Ecto neural progenitor cell (in vitro differentiated cells): ENCODE results near the gene UEVLD.
"Not testable (repeated sequence)": the region's sequence is repeated elsewhere in the genome, so short reads cannot be mapped to it uniquely, and the experiment has no call there.

ENCODE experiments used
- DNase-seq: peaks from one replicate; pipeline ENCODE4 v3.0.0-alpha.2; 2018; ENCODE audit warnings: low spot score

Gene UEVLD

GRCh38 chr11:18588297-18589252 is at the start of gene UEVLD:
TSS of gene UEVLD (minus strand) at chr11:18588734. CDS start at chr11:18588654, 80 bp downstream.
- peak; percentile 94 for DNase-seq

GRCh38 chr11:18634140-18635032 is 45.9 kb upstream of the UEVLD start, which contains the start of gene SPTY2D1:
TSS of gene SPTY2D1 (minus strand) at chr11:18634342. CDS start at chr11:18634257, 85 bp downstream.
- DNase-seq: peak; percentile 98

- DNase-seq: no peak
These were observed 45.0 kb upstream of the UEVLD start for GRCh38 chr11:18633256-18634139.

DNA sequence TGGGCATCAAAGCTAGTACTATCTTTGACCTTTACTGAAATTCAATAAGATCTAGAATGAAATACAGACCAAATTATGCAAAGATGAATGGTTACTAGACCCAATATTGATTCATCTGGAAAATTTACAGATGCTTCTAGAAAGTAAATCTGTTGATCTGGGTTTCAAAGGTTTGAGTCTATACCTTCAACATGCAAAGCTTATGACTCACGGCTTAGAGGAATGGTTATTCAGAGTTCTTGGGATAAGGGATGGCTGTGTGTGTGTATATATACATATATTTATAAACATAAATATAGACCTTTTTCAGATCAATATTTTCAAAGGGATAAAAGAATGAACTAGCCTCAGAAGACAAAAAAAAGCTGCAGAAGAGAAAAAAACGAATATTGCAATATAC is 44.3 kb upstream of the UEVLD start:
- no peak for DNase-seq

- DNase-seq: no peak
These were observed 35.6 kb upstream of the UEVLD start for GRCh38 chr11:18624161-18624560.

GRCh38 chr11:18623707-18624106 is 35.2 kb upstream of the UEVLD start:
- no peak for DNase-seq

- no peak for DNase-seq
These were observed 29.9 kb upstream of the UEVLD start for GRCh38 chr11:18618342-18619025.

GRCh38 chr11:18617688-18618341 is 29.3 kb upstream of the UEVLD start:
- DNase-seq: no peak

- DNase-seq: no peak
These were observed 27.3 kb upstream of the UEVLD start for GRCh38 chr11:18615628-18616392.

DNA sequence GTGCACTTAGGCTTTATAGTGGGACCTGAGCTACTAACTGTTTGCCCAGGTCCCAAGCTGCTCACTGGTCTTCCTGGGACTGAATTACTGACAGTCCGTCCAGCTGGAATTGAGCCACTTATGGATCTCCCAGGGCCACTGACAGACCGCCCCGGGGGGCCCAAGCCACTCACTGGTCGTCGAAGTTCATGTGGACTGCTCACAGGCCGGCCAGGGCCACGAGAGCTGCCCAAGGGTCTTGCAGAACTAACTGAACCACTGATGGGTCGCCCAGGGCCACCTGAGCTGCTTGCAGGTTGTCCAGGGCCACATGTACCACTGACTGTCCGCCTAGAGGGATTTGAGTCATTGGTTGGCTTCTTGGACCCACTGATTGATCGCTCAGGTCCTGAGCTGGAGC is 26.1 kb upstream of the UEVLD start:
- DNase-seq: no peak

GRCh38 chr11:18612394-18612793 is 23.9 kb upstream of the UEVLD start:
- DNase-seq: no peak

DNA sequence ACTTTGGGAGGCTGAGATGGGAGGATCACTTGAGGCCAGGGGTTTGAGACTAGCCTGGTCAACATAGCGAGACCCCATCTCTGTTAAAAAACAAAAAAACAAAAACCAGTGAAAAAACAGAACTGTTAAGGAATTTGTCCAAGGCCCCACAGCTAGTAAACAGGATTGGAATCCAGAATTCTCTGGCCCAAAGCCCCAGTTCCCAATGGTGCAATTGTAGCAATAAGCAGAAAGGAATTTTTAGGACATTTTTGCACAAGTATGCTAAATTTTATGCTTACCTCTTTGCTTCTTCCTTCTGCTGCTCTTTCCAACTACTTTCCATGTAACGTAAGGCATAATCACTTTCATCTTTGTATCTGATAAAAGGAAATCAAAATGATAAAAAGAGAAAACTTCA is 22.7 kb upstream of the UEVLD start:
- DNase-seq: no peak

DNA sequence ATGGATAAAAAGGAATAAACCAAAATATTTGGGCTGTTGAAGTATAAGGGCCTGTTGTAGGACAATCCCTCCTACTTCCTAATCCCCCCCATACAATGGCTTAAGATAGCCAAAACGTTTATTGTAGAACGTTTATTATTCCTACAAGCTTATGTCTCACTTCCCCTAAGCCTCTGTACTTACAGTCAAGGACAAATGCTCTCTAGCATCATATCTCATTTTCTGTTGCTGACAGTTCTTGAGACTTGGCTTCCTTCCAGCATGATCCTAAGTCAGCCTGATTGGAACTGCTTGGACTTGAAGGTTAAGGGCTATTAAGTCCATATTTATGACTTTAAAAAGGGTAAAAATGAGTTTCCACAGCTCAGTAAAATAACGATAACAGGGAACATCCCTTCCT is 19.8 kb upstream of the UEVLD start:
- DNase-seq: no peak

DNA sequence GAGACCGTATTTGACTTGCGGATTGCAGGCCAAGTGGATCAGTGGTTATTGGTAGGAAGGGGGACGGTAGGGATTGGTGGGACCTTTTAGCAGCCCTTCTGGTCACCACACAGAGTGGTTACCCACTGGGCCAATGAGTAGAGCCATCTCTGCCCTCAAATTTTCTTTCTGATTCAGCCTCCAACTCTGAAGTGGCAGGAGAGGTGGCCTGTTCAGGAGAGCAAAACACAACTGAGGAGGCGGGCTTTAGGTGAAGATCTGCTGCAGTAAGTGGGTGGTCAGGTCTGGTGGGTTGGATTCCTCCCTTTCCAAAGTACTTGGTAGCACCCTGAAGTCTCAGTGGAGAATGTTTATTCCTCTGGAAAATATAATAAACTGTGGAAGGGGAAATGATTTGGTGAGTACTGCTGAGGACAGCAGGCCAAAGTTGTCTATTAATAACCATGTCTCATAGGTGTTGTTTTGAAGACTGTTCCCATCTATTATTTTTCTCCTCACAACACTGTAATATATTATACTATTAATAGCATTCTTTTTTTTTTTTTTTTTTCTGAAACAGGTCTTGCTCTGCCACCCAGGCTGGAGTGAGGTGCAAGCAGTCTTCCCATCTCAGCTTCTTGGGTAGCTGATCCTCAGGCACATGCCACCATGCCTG is 12.5 kb upstream of the UEVLD start:
- DNase-seq: no peak

- no peak for DNase-seq
These were observed 11.3 kb upstream of the UEVLD start, which contains the start of gene MISFA for GRCh38 chr11:18599739-18600230. TSS of gene MISFA (plus strand) at chr11:18599789. CDS start at chr11:18599929, 140 bp downstream.

GRCh38 chr11:18594999-18595749 is 6.6 kb upstream of the UEVLD start:
- DNase-seq: no peak

GRCh38 chr11:18594088-18594487 is 5.6 kb upstream of the UEVLD start:
- DNase-seq: not testable (repeated sequence)

DNA sequence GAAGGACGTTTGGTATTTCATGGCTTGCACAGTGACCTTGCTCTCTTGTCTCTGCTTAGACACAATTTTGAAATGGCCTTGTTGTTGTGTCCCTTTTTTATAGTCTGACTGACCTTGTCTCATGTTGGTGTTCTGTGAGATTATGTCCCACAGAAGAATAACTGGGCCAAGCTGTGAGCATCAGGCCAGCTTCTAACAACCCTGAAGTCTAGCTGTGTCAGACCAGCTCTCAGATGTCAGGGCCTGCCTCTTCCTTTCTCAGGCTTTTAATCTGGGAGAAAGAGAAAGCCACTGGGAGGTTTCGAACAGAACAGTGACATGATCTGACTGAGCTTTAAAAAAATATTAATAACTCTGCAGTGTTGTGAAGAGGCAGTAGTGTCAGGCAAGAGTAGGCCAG is 2.0 kb upstream of the UEVLD start:
- DNase-seq: no peak
